NCI-H1694 treated with DMSO at 0.1 percent for 48 hours (cell line): ENCODE results near the gene PACS2.
A peak's percentile ranks its signal among the peaks of the same experiment; 100 is the strongest.
"Not testable (repeated sequence)": the region's sequence is repeated elsewhere in the genome, so short reads cannot be mapped to it uniquely, and the experiment has no call there.

ENCODE experiments used
- DNase-seq: peaks from one replicate; lab custom pipeline; 2025; lab: John Stamatoyannopoulos, UW

Gene PACS2

DNA sequence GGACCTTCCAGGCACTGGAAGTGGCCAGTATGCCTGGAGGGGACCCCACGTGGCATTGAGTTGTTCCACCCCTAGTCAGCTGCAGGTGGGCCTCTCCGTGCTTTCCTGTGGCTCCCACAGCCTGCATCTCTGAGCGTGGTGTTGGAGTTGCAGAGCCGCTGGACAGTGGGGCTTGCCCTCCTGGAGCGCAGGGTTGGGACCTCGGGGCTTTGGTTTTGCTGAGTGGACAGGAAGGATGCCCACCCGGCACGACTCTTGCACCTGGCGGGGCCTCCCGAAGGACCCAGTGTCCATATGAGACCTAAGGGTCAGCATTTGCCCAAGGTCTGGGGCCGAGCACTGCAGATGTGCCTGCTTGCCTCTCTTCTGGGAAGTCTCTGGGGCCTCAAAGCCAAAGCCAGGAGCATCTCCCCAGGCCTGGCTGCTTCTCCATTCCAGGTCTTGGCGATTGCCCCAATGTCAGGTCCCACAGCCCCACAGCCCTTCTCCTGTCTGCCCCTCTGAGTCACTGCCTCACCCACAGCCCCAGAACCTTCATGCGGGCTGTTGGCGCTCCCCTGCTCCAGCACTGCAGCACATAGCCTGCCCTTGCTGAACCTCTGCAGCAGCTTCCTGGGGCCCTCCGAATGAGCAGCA, 1.5 kb downstream of the PACS2 start:
- DNase-seq = peak; percentile 18

DNA sequence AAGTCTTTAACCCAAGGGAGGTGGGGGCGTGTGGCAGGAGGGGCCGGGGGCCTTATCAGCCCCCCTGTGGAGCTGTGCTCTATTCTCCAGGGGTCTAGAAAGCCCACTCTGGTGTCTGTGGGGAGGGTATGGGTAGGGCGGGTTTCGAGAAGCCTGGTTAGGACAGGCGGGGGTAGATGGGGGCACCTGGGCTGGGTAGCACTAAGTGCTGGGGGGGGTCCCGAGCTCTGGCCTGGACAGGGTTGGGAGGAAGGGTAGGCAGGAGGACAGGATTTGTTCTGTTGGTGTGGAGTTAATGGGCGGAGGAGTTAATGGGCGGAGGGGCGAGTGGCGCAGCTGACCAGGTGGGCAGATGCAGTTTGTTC, 2.0 kb downstream of the PACS2 start:
- no peak for DNase-seq

DNA sequence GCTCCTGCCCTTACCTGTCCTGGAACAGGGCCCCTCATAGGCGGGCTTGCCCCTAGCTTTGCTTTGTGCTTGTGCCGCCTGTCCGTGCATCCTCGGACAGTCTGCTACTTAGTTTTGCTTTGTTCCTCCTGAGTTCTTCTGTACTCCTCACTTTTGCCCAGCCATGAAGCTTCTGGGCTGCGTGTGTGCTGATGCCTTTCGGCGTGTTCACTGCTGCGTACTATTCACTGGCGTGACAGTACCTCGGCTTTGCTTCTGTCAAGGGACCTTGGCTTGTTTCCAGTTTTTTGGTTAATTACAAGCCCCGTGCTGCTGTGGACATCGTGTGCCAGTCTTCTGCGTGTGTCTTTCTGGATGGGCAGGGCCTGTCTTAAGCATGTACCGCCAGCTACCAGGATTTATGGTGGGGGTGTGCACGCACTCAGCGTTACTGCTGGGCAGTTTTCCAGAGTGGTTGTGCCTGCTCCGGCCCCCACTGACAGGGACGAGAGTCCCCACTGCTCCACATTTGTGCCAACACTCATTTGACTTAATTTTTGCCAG, 2.5 kb downstream of the PACS2 start:
- no peak for DNase-seq

DNA sequence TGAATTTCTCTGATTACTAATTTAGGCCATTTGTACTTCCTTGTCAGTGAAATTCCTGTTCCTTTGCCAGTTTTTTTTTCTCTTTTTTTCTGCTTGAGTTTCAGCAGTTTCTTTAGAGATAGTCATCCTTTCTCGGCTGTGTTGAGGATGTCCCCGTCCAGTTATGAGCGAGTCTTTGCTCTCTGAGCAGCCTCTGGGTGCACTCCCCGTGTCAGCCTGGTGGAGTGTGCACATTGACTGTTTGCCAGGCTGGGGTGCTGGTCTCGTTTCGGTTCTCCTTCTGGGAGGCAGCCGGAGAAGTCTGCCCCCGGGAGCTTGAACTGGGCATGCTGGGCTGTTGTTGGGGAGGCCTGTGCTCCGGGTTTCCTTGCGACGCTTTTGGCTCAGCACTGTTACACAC, 3.0 kb downstream of the PACS2 start:
- DNase-seq = peak; percentile 42

DNA sequence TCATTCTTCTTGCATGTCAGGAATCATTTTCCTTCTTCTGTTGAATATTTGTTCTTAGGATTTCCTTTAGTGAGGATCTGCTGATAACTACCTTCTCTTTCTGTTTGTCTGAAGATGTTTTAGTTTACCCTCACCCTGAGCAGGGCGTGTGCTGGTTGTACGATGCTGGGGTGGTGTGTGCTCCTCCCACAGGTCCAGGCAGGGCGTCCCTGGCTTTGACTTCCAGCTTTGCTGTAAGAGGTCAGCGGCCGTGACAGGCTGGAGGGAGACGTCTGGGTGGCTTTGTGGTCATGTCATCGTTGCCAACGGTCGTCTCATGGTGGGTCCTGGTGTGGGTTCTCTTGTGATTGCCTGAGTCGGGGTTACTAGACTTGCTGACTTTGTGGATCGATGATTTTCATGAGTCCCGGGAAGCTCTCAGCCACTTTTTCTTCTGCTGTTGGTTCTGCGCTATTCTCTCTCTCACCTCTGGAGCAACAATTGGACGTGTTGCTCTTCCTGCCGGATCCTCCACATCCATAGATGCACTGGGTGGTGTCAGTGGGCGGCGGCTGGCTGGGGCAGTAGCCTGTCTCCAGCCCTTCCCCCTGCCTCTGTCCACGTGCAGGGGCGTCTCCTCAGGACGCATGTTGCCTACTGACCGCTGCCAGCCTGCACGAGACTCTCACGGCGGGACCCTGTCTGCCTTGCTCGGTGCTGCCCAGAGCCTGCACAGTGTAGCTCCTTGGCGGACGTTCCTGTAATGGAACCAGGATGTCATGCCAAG, 8.4 kb downstream of the PACS2 start:
- no peak for DNase-seq

DNA sequence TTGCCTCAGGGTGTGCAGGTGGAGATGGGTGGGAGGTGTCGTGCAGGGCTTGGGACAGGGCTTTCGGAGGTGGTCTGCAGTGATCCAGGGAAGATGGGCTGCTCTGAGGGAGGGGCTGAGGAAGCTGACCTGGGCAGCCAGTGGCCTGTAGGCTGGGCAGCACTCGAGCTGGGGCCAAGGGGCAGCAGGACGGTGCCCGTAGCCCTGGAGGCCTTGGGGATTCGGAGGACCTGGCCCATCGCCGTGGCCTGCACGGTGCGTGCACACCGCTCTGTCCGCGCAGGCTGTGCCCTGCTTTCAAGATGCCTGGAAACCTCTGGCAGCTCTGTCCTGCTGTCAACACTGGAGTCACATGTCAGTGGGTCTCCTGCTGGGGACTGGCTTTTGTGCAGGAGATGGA, 9.1 kb downstream of the PACS2 start:
- no peak for DNase-seq

DNA sequence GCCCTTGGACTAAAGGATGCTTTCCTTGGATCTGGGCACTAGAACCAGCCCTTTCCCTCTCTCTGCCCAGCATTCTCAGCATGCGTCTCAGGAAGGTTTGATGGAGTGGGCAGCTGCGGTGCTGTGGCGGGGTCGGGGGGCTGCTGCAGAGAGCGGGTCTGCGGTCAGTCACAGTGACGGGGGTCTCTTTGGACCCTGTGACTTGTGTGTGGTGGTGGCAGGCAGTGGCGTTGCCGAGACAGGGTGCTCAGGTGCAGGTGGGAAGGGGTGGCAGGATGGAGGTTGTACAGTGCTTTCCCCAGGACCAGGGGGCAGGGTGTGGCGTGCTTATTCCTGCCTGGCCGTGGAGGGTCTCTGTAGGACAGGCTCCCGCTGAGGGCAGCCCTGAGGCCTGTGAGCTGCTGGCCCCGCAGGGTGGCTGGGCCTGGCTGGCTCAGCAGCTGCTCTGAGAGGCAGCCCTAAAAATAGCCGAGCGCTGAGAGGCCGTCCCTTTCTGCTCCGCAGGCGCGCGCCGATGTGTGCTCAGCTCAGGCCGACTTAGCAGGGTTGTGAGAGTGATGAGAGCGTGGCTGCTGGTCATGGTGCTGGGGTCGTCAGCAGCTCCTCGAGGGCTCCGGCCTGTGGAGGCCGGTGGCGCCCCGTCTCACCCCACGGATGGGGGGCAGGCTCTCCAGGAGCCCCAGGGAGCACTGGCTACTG, 9.7 kb downstream of the PACS2 start:
- no peak for DNase-seq

DNA sequence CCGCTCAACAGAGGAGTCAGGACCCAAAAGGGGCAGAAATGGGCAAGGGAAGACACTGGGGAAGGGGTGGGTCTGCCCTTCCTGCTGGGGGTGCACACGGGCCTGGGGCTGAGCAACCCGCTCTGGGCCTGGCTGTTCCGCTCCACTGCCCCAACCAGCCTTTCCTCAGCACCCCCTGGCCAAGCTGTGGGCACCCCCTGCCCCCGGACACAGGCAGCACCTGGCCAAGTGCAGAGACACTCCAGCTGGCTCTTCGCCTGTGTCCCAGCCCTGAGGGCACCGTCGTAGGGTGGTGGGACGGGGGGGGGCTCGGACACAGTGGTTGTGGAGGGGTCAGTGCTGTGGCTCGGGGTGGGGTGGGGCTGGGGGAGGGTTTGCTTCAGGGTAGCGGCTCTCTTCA, 10.3 kb downstream of the PACS2 start:
- no peak for DNase-seq

DNA sequence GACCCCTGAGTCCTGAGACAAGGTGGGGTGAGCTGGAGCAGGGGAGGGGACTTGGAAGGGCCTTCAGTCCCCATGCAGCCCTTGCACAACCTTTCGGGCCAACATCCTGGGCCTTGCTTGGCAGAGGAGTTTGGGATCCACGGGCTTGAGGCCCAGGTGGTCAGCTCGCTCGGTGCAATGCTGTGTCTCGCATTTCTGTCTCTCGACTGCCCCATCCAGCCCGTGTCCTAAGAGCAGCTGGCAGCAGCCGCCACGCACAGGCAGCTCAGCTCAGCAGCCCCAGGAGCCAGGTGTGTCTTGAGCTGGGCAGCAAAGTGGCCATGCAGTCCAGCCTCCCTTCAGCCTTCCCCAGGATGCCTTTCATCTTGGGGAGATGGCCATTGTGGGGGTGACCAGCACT, 10.8 kb downstream of the PACS2 start:
- no peak for DNase-seq

DNA sequence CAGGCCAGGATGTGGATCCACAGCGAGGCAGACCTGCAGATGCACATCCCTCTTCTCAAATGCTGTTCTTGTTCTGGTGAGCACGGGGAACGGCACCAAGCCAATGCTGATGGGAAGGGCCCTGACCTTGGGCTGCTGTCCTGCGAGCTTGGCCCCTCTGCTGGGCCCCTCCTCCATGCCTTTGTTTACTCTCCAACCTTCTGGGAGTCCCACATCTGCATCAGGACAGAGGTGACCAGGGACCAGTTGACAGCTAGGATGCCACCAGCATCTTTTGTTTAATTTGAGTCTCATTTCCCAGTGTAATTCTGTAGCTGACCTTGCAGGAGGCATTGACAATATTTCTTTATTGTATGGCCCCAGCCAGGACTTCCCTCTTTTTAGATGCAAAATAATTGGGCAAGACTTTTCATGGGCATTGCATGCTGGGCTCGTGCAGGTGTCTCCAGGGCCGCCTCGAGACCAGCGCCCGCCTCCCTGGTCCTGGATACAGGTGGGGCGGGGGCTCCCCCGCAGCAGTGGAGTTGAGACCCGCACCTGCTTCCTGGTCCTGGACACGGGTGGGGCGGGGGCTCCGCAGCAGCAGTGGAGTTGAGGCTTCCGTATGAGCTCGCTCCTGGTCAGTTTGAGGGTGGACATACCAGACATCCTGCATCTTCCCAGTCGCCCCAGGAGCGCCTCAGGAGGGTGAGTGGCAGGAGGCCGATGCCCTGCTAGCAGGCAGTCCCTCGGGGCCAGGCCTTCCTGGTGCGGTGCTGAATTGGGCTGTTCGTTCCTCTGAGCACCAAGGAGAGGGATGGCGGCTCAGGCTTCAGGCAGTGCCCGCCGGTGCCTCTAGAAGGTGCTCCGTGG, 11.4 kb downstream of the PACS2 start:
- no peak for DNase-seq

DNA sequence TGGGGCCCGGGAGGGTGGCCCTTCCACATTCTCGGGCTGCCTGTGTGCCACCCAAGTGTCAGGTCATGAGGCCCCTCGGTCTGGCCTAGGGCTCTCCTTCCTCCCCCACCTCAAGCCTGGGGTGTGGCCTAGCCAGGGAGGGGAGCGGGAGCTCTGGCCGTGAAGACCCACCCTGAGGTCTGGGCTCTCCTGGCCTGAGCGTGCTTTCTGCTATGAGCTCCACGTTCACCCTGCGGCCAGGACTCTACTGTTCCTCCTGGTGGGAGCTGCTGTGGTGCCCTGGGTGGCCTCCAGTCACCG, 12.0 kb downstream of the PACS2 start:
- DNase-seq = no peak

DNA sequence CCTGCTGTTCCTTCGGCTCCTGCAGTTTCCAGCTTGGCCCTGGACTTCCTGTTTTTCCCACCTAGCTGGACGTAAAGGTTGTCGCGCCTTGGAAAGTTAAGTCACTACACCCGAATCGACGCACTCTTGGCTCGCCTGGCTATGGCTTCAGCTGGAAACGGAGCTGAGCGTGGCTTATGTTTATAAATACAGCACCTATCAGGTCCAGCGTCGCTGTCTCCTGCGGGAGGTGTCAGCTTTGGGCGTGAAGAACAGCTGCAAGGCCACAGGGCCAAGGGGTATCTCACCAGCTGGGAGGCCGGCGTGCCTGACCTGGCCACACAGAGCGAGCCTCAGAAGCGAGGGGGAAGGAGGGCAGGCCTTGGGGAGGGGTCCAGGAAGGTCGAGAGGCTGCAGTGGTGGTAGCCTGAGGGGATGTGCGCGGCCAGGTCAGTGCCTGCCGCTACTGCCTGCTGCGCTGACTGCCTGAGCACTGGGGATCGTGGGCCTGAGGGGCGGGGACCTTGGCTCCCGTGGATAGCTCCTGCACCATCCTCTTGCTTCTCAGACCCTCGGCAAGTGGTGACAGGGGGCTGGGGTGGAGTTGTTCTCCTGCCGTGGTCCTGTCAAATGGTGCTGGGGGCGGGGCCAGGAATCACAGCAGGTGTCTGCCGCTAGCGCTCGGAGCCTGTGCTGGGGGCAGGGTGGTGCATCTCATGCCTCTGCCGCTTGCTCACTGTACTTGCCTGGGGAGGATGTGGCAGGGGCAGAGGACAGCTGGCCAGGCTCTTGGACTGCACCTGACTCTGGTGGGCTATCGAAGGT, 12.5 kb downstream of the PACS2 start:
- DNase-seq = no peak

DNA sequence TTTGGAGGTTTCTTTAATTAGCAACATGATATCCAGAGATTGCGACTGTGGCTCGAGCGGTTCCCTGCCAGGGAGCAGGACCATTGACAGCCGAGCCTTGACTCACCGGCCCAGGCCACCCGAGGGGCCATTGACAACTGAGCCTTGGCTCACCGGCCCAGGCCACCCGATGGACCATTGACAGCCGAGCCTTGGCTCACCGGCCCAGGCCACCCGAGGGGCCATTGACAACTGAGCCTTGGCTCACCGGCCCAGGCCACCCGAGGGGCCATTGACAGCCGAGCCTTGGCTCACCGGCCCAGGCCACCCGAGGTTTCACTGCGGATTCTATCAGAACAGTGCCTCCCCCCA, 13.1 kb downstream of the PACS2 start:
- DNase-seq = not testable (repeated sequence)

DNA sequence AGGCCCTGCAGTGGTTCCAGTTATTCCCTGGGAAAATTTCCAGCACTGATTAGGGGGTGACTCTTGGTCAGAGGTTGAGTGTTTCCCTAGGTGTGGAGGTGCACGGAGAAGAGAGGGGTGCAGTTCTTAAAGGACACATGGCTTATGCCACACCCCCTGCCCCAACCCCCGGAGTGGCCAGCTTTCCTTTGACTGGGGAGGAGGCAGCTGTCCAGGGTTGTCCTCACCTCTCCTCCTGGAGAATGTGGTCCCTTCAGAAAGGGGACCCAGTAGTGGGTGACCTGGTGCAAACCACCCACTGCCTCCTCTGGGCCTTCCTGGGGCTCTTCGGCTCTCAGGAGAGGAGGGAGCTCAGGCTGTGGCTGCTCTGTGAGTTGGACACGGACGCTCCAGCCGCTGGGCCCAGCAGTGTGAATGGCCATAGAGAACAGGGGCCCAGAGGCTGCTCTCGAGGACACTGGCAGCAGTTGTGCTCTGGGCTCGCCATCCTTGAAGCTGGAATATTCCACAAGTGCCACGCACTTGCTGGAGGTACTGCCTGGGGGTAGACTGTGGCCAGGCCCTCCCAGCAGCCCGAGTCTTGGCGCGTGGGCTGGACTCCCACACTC, 13.6 kb downstream of the PACS2 start:
- DNase-seq = no peak

DNA sequence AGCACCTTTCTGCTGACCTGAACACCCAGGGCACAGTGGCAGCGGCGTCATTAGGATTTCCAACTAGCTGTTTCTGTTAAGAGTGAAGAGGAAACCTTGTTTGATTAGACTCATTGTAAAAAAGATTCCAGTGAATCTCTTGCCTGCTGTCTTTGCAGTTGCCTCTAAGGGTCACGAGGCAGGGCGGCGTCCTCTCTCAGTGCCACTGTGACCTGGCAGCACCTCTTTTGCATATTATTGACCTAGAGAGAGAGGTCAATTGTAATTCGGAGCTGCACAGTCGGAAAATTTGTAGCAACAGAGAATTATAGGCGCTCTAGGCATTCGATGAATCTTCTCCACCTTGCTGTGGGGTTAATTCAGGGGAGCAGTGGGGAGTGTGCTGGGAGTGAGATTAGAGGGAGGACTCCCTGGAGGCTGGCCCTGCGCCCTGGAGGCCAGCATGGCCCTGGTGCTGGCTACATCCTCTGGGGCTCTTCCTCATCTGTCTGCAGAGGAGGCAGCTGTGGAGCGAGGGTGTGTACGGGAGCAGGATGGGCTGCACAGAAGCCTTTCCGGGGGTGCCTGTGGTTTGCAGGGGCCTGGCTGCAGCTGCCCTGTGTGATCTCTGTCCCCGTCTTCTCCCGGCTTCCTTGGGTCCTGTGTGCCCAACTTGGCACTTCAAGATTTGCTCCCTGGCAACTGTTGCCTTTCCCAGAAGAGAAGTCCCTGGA, 14.3 kb downstream of the PACS2 start:
- DNase-seq = no peak

DNA sequence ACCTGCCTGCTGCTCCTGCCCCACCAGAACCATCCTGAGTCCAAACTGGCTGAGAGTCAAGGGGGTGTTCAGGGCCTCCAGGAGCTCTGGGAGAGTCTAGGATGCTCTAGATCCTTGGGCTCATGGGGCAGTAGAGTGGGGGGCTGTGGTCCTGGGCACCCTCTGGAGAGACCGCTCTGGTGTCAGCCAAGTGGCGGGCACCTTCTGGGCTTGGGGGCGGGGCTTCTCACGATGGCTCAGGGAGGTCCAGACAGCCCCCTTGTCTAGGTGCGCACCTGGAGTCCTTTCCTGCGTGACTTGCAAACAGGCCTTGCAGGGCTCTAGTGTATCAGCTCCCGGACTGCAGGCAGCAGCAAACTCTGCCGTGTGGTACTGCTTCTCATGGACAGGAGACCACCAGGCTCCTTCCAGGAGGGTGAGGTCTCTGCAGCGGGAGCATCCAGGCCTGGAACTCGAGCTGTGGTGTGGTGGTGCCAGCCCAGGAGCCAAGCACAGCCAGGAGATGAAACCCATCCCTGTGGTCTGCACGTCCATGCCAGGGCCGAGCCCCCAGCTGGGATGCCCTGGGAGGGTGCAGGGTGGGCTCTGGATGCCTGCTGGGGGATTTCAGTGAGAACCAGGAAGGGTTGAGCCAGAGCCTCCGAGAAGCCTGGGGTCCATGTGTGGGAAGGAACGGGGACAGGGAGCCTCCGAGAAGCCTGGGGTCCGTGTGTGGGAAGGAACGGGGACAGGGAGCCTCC, 15.0 kb downstream of the PACS2 start:
- DNase-seq = no peak

DNA sequence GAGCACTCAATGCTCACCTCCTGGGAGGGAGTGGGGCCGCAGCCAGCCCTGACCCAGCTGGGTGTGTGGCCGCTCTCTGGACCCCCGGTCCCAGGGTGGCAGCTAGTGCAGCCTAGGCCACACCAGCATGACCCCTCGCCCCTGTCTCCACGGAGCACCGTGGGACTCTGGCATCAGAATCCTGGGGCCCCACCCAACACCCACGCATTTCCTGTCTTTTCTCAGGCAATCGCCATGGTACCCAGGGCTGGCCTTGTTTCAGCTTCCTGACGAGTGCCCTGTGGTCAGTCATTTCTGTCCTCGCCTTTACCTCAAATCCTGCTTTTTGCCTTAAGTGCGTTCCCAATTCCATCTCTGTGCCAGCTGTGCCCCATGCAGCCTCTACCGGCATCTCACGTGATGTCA, 15.9 kb downstream of the PACS2 start:
- no peak for DNase-seq

DNA sequence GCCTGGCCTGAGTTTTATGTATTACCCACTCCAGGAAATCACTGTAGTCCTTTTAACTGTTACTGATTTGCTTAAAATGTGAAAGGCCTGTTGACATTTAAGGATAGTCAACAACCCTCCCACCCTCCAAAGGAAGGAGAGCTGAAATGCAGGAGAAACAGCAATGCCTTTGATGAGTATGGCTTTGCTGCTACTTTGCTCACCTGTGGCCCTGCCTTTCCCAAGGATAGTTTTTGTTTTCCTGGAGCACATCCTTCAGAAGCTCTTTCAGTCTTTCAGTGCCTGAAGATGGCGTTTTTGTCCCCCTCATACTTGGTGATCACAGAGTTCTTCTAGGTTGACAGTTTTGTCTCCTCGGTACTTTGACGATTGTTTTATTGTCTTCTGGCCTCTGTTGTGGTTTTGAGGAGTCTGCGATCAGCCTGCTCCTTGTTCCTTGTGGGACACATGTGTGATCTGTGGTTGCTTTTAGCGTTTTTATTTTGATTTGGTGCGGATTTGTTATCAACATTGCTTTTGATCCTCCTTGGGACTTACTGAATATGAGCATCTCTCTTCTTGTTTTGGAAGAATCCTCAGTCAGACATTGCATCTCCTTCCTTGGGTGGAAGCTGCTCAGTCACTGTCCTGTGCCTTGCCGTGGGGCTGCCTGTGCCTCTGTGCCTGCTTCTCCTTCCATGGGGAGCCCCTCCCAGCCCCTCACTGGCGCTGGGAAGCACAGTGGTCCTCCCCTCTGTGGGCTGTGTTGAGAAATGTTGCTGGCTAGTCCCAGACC, 17.2 kb downstream of the PACS2 start:
- no peak for DNase-seq

DNA sequence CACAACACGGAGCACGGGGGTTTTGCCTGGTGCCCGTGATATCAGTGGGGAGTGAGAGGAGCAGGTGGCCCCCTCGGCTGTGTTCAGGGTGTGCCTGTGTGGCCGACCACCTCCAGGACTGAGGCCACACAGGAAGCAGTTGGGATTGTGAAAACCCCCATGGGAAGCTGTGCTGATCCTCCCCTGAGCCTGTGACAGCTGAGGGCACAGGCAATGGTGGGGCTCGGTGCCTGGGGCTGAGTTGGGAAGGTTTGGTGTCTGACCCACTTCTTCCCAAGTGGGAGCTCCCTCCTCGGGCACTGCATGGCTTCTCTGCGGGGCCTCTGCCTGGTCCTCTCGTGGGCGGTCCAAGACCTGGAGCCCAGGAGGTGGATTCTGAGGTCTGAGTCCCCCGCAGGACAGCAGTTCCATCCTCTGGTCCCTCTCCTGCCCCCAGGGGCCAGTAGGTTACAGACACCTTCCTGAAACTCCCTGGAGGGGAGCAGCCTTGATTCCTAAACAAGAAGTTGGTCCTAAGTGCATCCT, 17.9 kb downstream of the PACS2 start:
- no peak for DNase-seq
